ENCODE results near the gene DHRS3.
"Not testable (repeated sequence)": the region's sequence is repeated elsewhere in the genome, so short reads cannot be mapped to it uniquely, and the experiment has no call there.

Gene DHRS3

DNA sequence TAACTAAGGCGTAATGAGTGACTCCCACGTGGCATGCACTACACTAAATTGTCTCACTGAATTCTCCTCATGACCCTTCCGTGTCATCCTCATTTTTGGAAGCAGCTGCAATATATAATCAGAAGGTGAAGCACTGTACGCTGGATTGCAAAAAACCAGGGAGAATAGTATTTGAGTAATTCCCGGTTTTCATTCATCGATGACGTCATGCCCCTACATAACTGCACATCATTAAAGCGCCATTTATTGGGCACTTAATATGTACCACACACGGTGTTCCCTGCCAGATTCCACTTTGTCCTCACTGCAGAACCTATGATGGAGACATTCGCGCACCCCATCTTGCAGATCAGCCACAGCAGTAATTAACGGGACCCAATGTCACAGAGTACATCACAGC, 41.0 kb downstream of the DHRS3 start:
- no peak for DNase-seq (ENCODE audit: low read depth)

- no peak for DNase-seq (ENCODE audit: low read depth)
These were observed 43.3 kb downstream of the DHRS3 start for GRCh38 chr1:12574757-12575139.

- DNase-seq (ENCODE audit: low read depth) = no peak
These were observed 44.8 kb downstream of the DHRS3 start for GRCh38 chr1:12573015-12573825.

- DNase-seq (ENCODE audit: low read depth) = no peak
These were observed 45.5 kb downstream of the DHRS3 start for GRCh38 chr1:12572522-12572921.

- no peak for DNase-seq (ENCODE audit: low read depth)
These were observed 47.7 kb downstream of the DHRS3 start for GRCh38 chr1:12570291-12570690.

- DNase-seq (ENCODE audit: low read depth) = no peak
These were observed 49.8 kb downstream of the DHRS3 start for GRCh38 chr1:12568009-12568767.

DNA sequence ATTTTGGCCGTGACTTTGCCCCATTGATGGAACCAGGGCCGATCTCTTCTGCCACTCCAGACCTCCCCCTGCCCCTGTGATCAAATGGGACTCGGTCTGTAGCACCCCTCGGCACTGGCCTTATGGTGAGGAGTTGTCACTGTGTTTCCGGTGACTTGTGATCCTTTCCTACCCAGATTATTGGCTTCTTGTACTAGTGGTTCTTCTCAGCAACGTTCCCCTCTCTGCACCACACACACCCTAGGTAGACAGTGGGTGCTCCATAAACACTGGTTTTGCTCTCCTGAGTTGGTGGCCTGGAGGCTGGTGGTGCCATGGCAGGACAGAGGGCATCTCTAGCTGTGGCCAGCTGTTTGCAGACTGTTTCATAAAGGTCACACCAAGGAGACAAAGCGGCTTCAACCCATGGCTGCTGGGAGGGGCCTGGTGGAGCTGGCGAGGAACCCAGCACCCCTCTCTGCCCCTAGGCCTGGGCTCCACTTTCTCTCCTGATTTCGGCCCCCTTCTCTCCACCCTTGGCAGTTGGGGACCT, 50.7 kb downstream of the DHRS3 start:
- no peak for DNase-seq (ENCODE audit: low read depth)

GRCh38 chr1:12566484-12567287, 51.3 kb downstream of the DHRS3 start:
- DNase-seq (ENCODE audit: low read depth) = no peak

GRCh38 chr1:12565966-12566352, 52.1 kb downstream of the DHRS3 start:
- DNase-seq (ENCODE audit: low read depth) = no peak

DNA sequence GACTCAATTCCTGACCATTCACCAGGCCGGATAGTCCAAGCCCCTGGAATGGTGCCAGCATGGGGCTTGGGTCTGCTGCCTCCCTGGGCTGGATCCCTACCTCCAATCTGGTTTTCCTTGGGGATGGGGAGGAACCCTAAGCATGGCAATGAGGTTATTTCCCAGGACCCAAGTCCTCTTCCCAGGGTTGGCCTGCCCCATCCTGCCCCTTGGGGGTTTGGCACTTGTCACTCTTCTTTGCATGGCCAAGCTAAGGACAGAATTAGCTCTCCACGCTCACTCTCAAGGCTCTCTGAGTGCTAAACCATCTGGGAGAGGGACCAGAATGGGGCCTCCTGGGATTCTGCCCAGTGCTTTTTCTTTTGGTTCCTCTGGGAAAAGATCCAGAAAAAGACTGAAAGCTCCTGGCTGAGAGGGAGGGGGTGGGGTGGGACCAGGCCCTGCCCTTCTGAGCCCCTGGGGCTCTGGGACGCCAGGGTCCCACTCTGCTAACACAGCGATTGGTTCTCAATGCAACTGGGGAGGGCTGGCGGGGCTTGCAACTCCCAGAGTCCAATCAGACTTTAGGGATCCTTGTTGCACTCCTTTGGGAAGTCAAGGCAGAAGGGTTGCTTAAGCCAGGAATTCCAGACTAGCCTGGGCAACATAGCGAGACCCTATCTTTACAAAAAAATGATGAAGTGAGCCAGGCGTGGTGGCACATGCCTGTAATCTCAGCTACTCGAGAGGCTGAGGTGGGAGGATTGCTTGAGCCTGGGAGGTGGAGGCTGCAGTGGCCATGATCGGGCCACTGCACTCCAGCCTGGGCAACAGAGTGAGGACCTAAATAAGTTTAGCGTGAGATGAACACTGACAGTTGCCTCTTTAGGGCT, 52.7 kb downstream of the DHRS3 start:
- no peak for DNase-seq (ENCODE audit: low read depth)

GRCh38 chr1:12564251-12564650, 53.8 kb downstream of the DHRS3 start:
- DNase-seq (ENCODE audit: low read depth) = not testable (repeated sequence)

DNA sequence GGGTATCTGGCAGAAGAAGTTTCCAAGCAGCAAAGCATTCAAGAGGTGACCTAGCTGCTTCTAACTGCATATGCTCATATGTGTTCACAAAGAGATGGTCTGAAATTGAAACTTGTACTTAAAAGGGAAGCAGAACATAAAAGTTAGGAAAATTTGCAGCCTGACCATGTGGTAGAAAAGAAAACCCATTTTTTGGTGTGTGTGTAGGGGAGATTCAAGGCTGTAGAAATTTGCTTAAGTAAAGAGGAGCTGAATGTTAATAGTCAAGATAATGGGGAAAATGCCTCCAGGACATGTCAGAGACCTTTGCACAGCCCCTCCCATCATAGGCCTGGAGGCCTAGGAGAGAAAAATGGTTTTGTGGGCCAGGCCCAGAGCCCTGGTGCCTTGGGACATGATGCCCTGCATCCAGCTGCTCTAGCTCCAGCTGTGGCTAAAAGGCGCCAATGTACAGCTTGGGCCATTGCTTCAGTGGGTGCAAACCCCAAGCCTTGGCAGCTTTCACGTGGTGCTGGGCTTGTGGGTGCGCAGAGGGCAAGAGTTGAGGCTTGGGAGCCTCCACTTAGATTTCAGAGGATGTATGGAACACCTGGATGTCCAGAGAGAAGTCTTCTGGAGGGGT, 54.9 kb downstream of the DHRS3 start:
- no peak for DNase-seq (ENCODE audit: low read depth)

- no peak for DNase-seq (ENCODE audit: low read depth)
These were observed 56.9 kb downstream of the DHRS3 start for GRCh38 chr1:12561121-12561520.

- DNase-seq (ENCODE audit: low read depth) = no peak
These were observed 60.8 kb downstream of the DHRS3 start for GRCh38 chr1:12556957-12557935.

GRCh38 chr1:12556368-12556930, 61.6 kb downstream of the DHRS3 start:
- no peak for DNase-seq (ENCODE audit: low read depth)

GRCh38 chr1:12555411-12556367, 62.3 kb downstream of the DHRS3 start:
- DNase-seq (ENCODE audit: low read depth) = no peak

DNA sequence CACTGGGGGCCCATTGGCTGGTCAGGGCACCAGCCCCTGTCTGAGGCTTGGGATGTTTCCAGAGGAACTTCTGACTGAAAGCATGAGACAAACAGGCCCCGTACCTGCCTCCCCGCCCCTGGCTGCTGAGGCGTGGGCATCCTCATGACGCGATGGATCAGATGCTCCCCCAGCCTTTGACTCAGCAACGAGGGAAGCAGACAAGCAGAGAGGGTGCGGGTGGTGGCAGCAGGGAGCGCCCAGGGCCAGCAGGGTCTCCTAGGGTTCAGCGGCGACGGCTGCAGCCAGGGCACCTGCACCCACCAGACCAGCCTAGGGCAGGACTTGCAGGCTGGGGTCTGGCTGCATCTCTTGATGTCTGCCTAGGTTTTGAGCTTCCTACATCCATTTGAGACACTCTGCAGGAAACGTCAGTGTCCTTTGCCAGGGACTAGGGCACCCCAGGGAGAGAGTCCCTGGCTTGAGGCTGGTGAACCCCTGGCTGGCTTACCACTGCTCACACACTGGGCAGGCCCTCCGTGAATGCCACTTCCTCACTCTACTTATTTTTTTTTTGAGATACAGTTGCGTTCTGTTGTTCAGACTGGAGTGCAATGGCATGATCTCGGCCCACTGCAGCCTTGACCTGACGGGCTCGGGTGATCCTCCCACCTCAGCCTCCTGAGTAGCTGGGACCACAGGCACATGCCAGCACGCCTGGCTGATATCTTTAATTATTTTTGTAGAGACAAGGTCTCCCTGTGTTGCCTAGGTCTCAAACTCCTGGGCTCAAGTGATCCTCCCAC, 63.3 kb downstream of the DHRS3 start:
- DNase-seq (ENCODE audit: low read depth) = no peak
